GM10266 (cell line): ENCODE measurements around the gene GP1BB.
"Not testable (repeated sequence)": the region's sequence is repeated elsewhere in the genome, so short reads cannot be mapped to it uniquely, and the experiment has no call there.

ENCODE experiments used
- DNase-seq: peaks from one replicate; pipeline ENCODE4 v3.0.0; 2012; ENCODE audit errors: extremely low spot score
- TF ChIP-seq, protein P1 (sequence below): IDR thresholded peaks from 2 replicates; pipeline ENCODE4 v1.5.1; 2012; ENCODE audit warnings: mild to moderate bottlenecking, low read depth; ENCODE audit not compliant: control insufficient read depth, insufficient read depth; ENCODE audit errors: missing control alignments

The GP1BB gene

GRCh38 chr22:19723983-19724827 lies 866 bp downstream of the GP1BB start:
- no peak for DNase-seq

GRCh38 chr22:19724927-19725661 lies 1.8 kb downstream of the GP1BB start:
- TF ChIP-seq, protein P1, sequence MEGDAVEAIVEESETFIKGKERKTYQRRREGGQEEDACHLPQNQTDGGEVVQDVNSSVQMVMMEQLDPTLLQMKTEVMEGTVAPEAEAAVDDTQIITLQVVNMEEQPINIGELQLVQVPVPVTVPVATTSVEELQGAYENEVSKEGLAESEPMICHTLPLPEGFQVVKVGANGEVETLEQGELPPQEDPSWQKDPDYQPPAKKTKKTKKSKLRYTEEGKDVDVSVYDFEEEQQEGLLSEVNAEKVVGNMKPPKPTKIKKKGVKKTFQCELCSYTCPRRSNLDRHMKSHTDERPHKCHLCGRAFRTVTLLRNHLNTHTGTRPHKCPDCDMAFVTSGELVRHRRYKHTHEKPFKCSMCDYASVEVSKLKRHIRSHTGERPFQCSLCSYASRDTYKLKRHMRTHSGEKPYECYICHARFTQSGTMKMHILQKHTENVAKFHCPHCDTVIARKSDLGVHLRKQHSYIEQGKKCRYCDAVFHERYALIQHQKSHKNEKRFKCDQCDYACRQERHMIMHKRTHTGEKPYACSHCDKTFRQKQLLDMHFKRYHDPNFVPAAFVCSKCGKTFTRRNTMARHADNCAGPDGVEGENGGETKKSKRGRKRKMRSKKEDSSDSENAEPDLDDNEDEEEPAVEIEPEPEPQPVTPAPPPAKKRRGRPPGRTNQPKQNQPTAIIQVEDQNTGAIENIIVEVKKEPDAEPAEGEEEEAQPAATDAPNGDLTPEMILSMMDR: no peak
- no peak for DNase-seq

More at GRCh38 chr22:19723983-19724827, 866 bp downstream of the GP1BB start:
- TF ChIP-seq, protein P1: peak; percentile 46

DNA sequence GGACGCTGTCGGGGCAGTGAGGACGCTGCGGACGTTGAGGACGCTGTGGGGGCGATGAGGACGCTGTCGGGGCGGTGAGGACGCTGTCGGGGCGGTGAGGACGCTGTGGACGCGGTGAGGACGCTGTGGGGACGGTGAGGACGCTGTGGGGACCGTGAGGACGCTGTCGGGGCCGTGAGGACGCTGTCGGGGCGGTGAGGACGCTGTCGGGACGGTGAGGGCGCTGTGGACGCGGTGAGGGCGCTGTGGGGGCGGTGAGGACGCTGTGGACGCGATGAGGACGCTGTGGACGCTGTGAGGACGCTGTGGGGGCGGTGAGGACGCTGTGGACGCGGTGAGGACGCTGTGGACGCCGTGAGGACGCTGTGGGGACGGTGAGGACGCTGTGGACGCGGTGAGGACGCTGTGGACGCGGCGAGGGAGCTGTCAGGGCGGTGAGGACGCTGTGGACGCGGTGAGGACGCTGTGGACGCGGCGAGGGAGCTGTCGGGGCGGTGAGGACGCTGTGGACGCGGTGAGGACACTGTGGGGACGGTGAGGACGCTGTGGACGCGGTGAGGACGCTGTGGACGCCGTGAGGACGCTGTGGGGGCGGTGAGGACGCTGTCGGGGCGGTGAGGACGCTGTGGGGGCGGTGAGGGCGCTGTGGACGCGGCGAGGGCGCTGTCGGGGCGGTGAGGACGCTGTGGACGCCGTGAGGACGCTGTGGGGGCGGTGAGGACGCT lies 2.9 kb downstream of the GP1BB start:
- DNase-seq: not testable (repeated sequence)

GRCh38 chr22:19727310-19728150 lies 4.2 kb downstream of the GP1BB start:
- TF ChIP-seq, protein P1: no peak
- DNase-seq: no peak

DNA sequence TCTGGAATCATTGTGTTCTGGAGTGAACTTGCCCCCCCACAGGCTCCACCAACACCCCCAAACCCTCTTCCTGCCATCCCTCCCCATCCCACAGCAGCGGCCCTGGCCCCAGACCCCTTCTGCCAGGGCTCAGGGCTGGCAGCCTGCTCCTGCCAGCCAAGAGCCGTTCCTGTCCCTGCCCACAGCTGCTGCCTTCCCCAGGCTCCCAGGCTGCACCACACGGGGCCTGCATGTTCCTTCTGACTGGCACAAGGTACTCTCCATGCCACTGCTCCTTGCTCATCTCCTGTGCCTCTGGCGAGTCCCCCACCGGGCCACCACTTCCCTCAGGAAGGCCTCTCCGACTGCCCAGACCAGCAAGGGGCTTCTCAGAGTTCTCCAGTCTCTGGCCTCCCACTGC lies 4.9 kb downstream of the GP1BB start:
- DNase-seq: no peak
- TF ChIP-seq, protein P1: no peak

DNA sequence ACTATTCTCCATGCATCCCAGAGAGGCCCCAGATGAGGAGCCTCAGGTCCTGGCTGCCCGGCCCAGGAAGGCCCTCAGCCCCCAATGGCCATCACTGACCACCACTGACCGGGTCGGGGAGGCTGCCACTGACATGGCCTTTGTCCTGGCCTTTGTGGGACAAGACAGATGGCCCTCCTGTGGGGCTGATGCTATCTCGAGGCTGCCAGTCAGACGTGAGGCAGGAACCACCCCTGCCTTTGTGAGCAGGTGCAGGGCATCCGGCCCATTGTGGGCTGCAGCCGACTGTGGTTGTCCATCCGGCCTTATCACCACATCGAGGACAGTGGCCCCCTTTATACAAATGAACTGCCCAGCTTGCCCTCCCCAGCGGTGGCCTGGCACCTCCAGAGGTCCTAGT lies 5.5 kb downstream of the GP1BB start:
- TF ChIP-seq, protein P1: no peak
- no peak for DNase-seq

DNA sequence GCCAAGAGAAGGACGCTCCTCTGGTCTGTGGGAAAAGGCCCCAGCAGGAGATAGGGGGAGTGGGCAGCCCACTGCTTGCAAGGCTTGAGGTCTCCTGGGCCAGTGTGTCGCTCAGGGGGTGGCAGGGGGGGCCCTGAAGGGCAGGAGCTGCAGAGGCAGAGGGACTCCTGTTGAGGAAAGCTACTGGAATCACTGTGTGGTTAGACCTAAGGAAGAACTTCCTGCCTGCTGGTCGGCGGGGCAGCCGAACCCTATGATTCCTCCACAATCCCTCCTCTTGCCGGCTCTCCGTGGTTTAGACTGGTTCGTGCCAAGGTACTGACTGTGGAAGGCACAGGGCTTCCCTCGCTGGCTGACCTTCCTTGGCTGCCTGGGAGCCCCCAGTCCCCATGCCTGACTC lies 6.2 kb downstream of the GP1BB start:
- TF ChIP-seq, protein P1: no peak
- DNase-seq: no peak
